Activated naive CD8-positive, alpha-beta T cell treated with anti-CD3 and anti-CD28 coated beads, Interleukin-2, amount 50 U/mL, for 24 hours (primary cell): Measurements from ENCODE around the gene PCOLCE2.

Experiments
- ATAC-seq: fragments of 150-1000 bp; cut with Tn5 transposase; one replicate; pipeline ENCODE4 v1.10.0; 2021
- DNase-seq: peaks from one replicate; pipeline ENCODE4 v3.0.0; 2021
- H3K27ac Mint-ChIP-seq: one replicate; pipeline ENCODE4 v1.8.0; 2021; ENCODE audit warnings: mild to moderate bottlenecking, mixed read lengths
- H3K27me3 Mint-ChIP-seq: one replicate; pipeline ENCODE4 v1.8.0; 2021; ENCODE audit warnings: mixed read lengths
- H3K36me3 Mint-ChIP-seq: one replicate; pipeline ENCODE4 v1.8.0; 2021; ENCODE audit warnings: low read depth, mixed read lengths
- H3K4me1 Mint-ChIP-seq: one replicate; pipeline ENCODE4 v1.8.0; 2021; ENCODE audit warnings: mixed read lengths
- H3K4me3 Mint-ChIP-seq: one replicate; pipeline ENCODE4 v1.8.0; 2021; ENCODE audit warnings: mild to moderate bottlenecking, moderate library complexity, mixed read lengths
- H3K9me3 Mint-ChIP-seq: one replicate; pipeline ENCODE4 v1.8.0; 2021; ENCODE audit warnings: mixed read lengths

Gene PCOLCE2

DNA sequence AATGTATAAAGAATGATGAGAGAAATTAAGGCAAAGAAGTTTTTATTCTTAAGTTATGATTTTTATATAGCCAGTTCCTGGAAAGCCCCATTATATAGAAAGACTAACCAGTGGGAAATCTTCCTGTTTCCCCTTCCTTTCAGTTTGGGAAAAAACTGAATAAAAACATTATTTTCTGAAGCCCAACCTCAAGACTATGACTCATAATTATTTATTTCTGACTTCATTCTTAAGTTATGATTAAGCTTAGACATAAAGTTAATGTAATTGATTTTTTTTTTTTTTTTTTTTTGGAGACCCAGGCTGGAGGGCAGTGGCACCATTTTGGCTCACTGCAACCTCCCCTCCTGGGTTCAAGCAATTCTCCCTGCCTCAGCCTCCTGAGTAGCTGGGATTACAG lies 109.3 kb downstream of the PCOLCE2 start:
- Mint-ChIP-seq H3K4me3 (no peak overlapping the region), H3K36me3 (no peaks in the 10 kb centered on the region), H3K4me1 (no peaks in the 10 kb centered on the region), H3K27me3 (no peaks in the 10 kb centered on the region), H3K27ac (no peak overlapping the region), H3K9me3 (peaks cover 4% of the 10 kb centered on the region)
- no peak for DNase-seq
- ATAC-seq, result no peak

DNA sequence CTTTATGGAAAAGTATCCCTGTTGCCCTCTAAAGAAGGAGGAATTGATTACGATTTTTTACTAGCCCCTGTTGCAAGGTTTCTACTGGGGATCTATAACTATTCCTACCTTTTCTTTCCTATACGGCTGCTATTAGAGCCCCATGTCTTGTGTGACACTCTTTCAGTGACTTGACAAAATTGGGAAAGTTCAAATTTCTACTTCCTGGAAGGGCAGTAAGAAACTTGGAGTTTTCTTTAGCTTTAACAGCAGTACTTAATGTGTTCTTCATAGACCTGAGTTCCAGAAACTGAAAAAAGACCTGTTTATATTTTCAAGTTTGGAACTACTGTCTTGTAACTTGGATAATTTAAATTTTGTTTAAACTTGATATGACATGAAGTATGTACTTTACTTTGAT lies 110.3 kb downstream of the PCOLCE2 start:
- Mint-ChIP-seq H3K27me3 (no peaks in the 10 kb centered on the region), H3K4me3 (no peak overlapping the region), H3K9me3 (peaks cover 4% of the 10 kb centered on the region), H3K27ac (no peak overlapping the region), H3K4me1 (no peaks in the 10 kb centered on the region), H3K36me3 (no peaks in the 10 kb centered on the region)
- DNase-seq, result no peak
- ATAC-seq, result no peak

- Mint-ChIP-seq H3K36me3 (no peaks in the 10 kb centered on the region), H3K9me3 (peaks cover 4% of the 10 kb centered on the region), H3K4me3 (no peak overlapping the region), H3K4me1 (no peaks in the 10 kb centered on the region), H3K27me3 (no peaks in the 10 kb centered on the region), H3K27ac (no peak overlapping the region)
- no peak for DNase-seq
- no peak for ATAC-seq
Observed at GRCh38 chr3:142777927-142778326, 111.0 kb downstream of the PCOLCE2 start.

DNA sequence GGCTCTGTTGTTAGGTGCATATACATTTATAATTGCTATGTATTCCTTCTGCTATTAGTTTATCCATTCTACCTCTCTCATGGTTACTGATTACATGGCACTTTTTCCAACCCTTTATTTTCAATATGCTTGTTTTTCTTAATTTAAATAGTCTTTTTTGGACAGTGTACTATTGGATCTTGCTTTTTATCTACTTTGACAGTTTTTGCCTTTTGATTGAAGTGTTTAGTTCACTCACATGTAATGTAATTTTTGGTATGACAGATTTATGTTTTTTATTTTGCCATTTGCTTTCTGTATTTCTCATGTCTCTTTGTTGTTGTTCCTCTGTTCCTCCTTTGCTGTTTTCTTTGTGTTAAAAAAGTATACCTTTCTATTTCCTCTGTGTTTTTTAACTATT lies 120.5 kb downstream of the PCOLCE2 start:
- Mint-ChIP-seq H3K27ac (no peak overlapping the region), H3K4me3 (no peak overlapping the region), H3K9me3 (peaks cover 21% of the 10 kb centered on the region), H3K4me1 (no peaks in the 10 kb centered on the region), H3K27me3 (no peaks in the 10 kb centered on the region), H3K36me3 (peaks cover 5% of the 10 kb centered on the region)
- ATAC-seq (no peak), DNase-seq (no peak)
